HFFc6 (cell line): ENCODE results near the gene EIF4B. TPM values are rescaled to one million over a fixed set of nuclear protein-coding genes. Genes with fewer than 3 reads are reported as not detected.

Experiments used
- DNase-seq: peaks from one replicate; pipeline ENCODE4 v3.0.0-alpha.2; 2018
- H3K27ac Mint-ChIP-seq: 2 replicates; pipeline ENCODE4 v1.8.0; 2020; ENCODE audit warnings: mild to moderate bottlenecking, mixed read lengths
- H3K27me3 Mint-ChIP-seq: 2 replicates; pipeline ENCODE4 v1.8.0; 2021; ENCODE audit warnings: mild to moderate bottlenecking, moderate library complexity, mixed read lengths; ENCODE audit not compliant: insufficient read depth
- H3K36me3 Mint-ChIP-seq: 2 replicates; pipeline ENCODE4 v1.8.0; 2021; ENCODE audit warnings: low read depth, mixed read lengths
- H3K4me1 Mint-ChIP-seq: 2 replicates; pipeline ENCODE4 v1.8.0; 2020; ENCODE audit warnings: low read depth, mixed read lengths
- H3K4me3 Mint-ChIP-seq: 2 replicates; pipeline ENCODE4 v1.8.0; 2020; ENCODE audit warnings: mild to moderate bottlenecking, moderate library complexity, mixed read lengths
- H3K9me3 Mint-ChIP-seq: 2 replicates; pipeline ENCODE4 v1.8.0; 2020; ENCODE audit warnings: mild to moderate bottlenecking, mixed read lengths
- CTCF ChIP-seq: fragments of 200-600 bp; sonication (generic); IDR thresholded peaks from 2 replicates; pipeline ENCODE4 v1.5.0; 2021; ENCODE audit warnings: antibody characterized with exemption, mild to moderate bottlenecking
- total RNA-seq, 6 experiments: library from RNA; stranded (reverse); fragmentation: NEBNext Ultra II Directional; extraction: Animal tissue kit (Norgen Biotek cat#: 25700); gene quantifications; 2 replicates in 1 of 6; 3 replicates in 5 of 6; pipeline ENCODE4 v1.2.3, GENCODE V29; 2021

EIF4B gene
- total RNA-seq, 6 experiments from 2014 or later: 376 to 437 (median 392) TPM

DNA sequence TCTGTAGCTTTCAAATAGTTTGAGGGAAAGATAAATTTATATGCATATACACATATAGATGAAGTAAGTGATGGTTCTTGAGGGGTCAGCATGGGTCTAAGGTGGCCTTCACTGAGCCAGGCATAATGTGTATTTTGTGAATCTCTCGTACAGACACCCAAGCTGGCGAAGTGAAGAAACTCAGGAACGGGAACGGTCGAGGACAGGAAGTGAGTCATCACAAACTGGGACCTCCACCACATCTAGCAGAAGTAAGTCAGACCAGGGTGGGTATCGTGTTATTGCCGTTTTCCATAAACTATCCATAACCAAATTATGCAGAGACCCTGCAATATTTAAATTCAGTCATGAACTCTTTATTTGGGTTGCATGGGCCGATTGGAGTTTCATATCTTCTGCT, 28.2 kb downstream of the EIF4B start:
- TF ChIP-seq CTCF: no peak
- Mint-ChIP-seq H3K4me3 (no peak overlapping the region), H3K36me3 (peaks cover 55% of the 10 kb centered on the region), H3K9me3 (no peaks in the 10 kb centered on the region), H3K27me3 (peaks cover 2% of the 10 kb centered on the region), H3K27ac (peak overlapping the region; percentile 65), H3K4me1 (peaks cover 12% of the 10 kb centered on the region)
- DNase-seq: no peak

- Mint-ChIP-seq H3K36me3 (peaks cover 50% of the 10 kb centered on the region), H3K27me3 (peaks cover 2% of the 10 kb centered on the region), H3K27ac (peak overlapping the region; percentile 32; the same call in 1 of the 2 replicates), H3K4me1 (peaks cover 16% of the 10 kb centered on the region), H3K4me3 (no peak overlapping the region), H3K9me3 (no peaks in the 10 kb centered on the region)
- no peak for TF ChIP-seq CTCF
- DNase-seq: no peak
These were observed 30.5 kb downstream of the EIF4B start for GRCh38 chr12:53036802-53037201.

- TF ChIP-seq CTCF: no peak
- Mint-ChIP-seq H3K27me3 (peaks cover 7% of the 10 kb centered on the region), H3K4me1 (peaks cover 25% of the 10 kb centered on the region), H3K27ac (no peak overlapping the region), H3K36me3 (peaks cover 48% of the 10 kb centered on the region), H3K4me3 (no peak overlapping the region), H3K9me3 (no peaks in the 10 kb centered on the region)
- DNase-seq: no peak
These were observed 33.6 kb downstream of the EIF4B start for GRCh38 chr12:53039851-53040250.

GRCh38 chr12:53042607-53043454, 36.6 kb downstream of the EIF4B start:
- no peak for DNase-seq
- H3K9me3 Mint-ChIP-seq: no peaks in the 10 kb centered on the region
- H3K4me1 Mint-ChIP-seq: peaks cover 48% of the 10 kb centered on the region
- H3K27ac Mint-ChIP-seq: peak overlapping the region; percentile 31
- TF ChIP-seq CTCF: no peak
- H3K4me3 Mint-ChIP-seq: no peak overlapping the region
- H3K27me3 Mint-ChIP-seq: peaks cover 10% of the 10 kb centered on the region
- H3K36me3 Mint-ChIP-seq: peaks cover 32% of the 10 kb centered on the region

- TF ChIP-seq CTCF: no peak
- Mint-ChIP-seq H3K27me3 (peaks cover 10% of the 10 kb centered on the region), H3K27ac (peak overlapping the region; percentile 43; the same call in 1 of the 2 replicates), H3K4me1 (peaks cover 49% of the 10 kb centered on the region), H3K9me3 (no peaks in the 10 kb centered on the region), H3K36me3 (peaks cover 26% of the 10 kb centered on the region), H3K4me3 (peak overlapping the region; percentile 36)
- no peak for DNase-seq
These were observed 37.9 kb downstream of the EIF4B start for GRCh38 chr12:53044052-53044581.
